B cell (primary cell): Measurements from ENCODE around the gene ABCC1. TPM values are rescaled to one million over a fixed set of nuclear protein-coding genes. Genes with fewer than 3 reads are reported as not detected.

ENCODE experiments used
- ATAC-seq: fragments of 200-7000 bp; cut with Tn5 transposase; one replicate; pipeline ENCODE4 v1.10.0; 2021; ENCODE audit warnings: low read depth, mild to moderate bottlenecking, moderate number of reproducible peaks, moderate library complexity
- CTCF ChIA-PET: fragments of 350-600 bp; sonication (Branson Sonifier 250); formaldehyde crosslinking; loops from one replicate; lab custom pipeline; 2021; ENCODE audit warnings: antibody characterized with exemption, inconsistent platforms; lab: Charles Lee
- POLR2A ChIA-PET: fragments of 350-600 bp; sonication (Branson Sonifier 250); formaldehyde crosslinking; loops from one replicate; lab custom pipeline; 2021; ENCODE audit warnings: antibody characterized with exemption; lab: Charles Lee
- DNase-seq: peaks from one replicate; pipeline ENCODE4 v3.0.0; 2013
- H2AFZ ChIP-seq: 2 replicates; pipeline ENCODE4 v1.6.1; 2012; ENCODE audit warnings: mild to moderate bottlenecking, low read depth, low read length; ENCODE audit not compliant: insufficient read depth, poor library complexity, severe bottlenecking
- H3K27ac ChIP-seq, 2 donors: 1 replicate in 1 of 2; 2 replicates in 1 of 2; pipeline ENCODE4 v1.5.1; 2012 to 2013; ENCODE audit warnings: low read length in 2 of 2, mild to moderate bottlenecking in 2 of 2, moderate library complexity in 1 of 2
- H3K27me3 ChIP-seq, 4 experiments: fragments of 200-600 bp in 1 of 4; sonication (generic) in 1 of 4; replicated peaks in 1 of 4; 1 replicate in 2 of 4; 2 replicates in 2 of 4; pipeline versions ENCODE4 v1.6.1 to v1.7.0; 2013 to 2016; ENCODE audit warnings: low read length in 3 of 4, mild to moderate bottlenecking in 2 of 4, mixed read lengths in 1 of 4, moderate library complexity in 1 of 4; ENCODE audit not compliant: insufficient read depth in 4 of 4, control insufficient read depth in 3 of 4; ENCODE audit errors: control extremely low read depth in 1 of 4
- H3K36me3 ChIP-seq, 2 experiments: replicated peaks in 1 of 2; 1 replicate in 1 of 2; 2 replicates in 1 of 2; pipeline versions ENCODE4 v1.6.1 to v1.7.1; 2013; ENCODE audit warnings: low read length in 1 of 2; ENCODE audit not compliant: insufficient read depth in 2 of 2, control insufficient read depth in 1 of 2; ENCODE audit errors: control extremely low read depth in 1 of 2, extremely low read depth in 1 of 2
- H3K4me1 ChIP-seq, 2 donors: fragments of 200-600 bp in 1 of 2; sonication (generic) in 1 of 2; 1 replicate in 1 of 2; 2 replicates in 1 of 2; pipeline versions ENCODE4 v1.5.1 to v1.6.1; 2013 to 2017; ENCODE audit warnings: low read length in 2 of 2; ENCODE audit not compliant: control insufficient read depth in 2 of 2, insufficient read depth in 2 of 2
- H3K4me2 ChIP-seq: replicated peaks from 2 replicates; pipeline ENCODE3; 2012; ENCODE audit warnings: mild to moderate bottlenecking, low read depth, low read length; ENCODE audit not compliant: poor library complexity, severe bottlenecking
- H3K4me3 ChIP-seq, 5 experiments: fragments of 200-600 bp in 1 of 5; sonication (generic) in 1 of 5; 1 replicate in 3 of 5; 2 replicates in 2 of 5; pipeline versions ENCODE4 v1.5.1 to v1.7.0; 2011 to 2016; ENCODE audit warnings: low read length in 4 of 5, mild to moderate bottlenecking in 4 of 5, low read depth in 2 of 5, control low read depth in 1 of 5, moderate library complexity in 1 of 5; ENCODE audit not compliant: insufficient read depth in 1 of 5; ENCODE audit errors: control extremely low read depth in 1 of 5, extremely low read depth in 1 of 5
- H3K79me2 ChIP-seq: fragments of 200-600 bp; sonication (generic); one replicate; pipeline ENCODE4 v1.6.0; 2016; ENCODE audit warnings: low read length; ENCODE audit not compliant: control insufficient read depth, insufficient read depth
- H3K9ac ChIP-seq: fragments of 200-600 bp; sonication (generic); 2 replicates; pipeline ENCODE4 v1.6.1; 2017; ENCODE audit warnings: mild to moderate bottlenecking, low read length, moderate library complexity
- H3K9me3 ChIP-seq, 3 donors: one replicate each; pipeline versions ENCODE4 v1.6.1 to v1.7.1; 2013; ENCODE audit warnings: low read length in 2 of 3; ENCODE audit not compliant: control insufficient read depth in 2 of 3, insufficient read depth in 1 of 3; ENCODE audit errors: control extremely low read depth in 1 of 3
- H4K20me1 ChIP-seq: 2 replicates; pipeline ENCODE4 v1.6.0; 2012; ENCODE audit warnings: mild to moderate bottlenecking, low read length; ENCODE audit not compliant: insufficient read depth, control insufficient read depth, poor library complexity, severe bottlenecking
- H3K27ac Mint-ChIP-seq: one replicate; pipeline ENCODE4 v1.8.0; 2021; ENCODE audit warnings: mixed read lengths
- H3K27me3 Mint-ChIP-seq: one replicate; pipeline ENCODE4 v1.8.0; 2021; ENCODE audit warnings: mixed read lengths
- H3K4me1 Mint-ChIP-seq: one replicate; pipeline ENCODE4 v1.8.0; 2021; ENCODE audit warnings: mixed read lengths
- H3K4me3 Mint-ChIP-seq: one replicate; pipeline ENCODE4 v1.8.0; 2021; ENCODE audit warnings: mixed read lengths
- H3K9me3 Mint-ChIP-seq: one replicate; pipeline ENCODE4 v1.8.0; 2022; ENCODE audit warnings: mixed read lengths; ENCODE audit not compliant: insufficient read depth
- CTCF ChIP-seq: fragments of 200-600 bp; IDR thresholded peaks from one replicate; pipeline ENCODE4 v1.8.0; 2022; ENCODE audit warnings: antibody characterized with exemption, mild to moderate bottlenecking
- EZH2 ChIP-seq: IDR thresholded peaks from 2 replicates; pipeline ENCODE4 v1.6.1; 2012; ENCODE audit warnings: borderline replicate concordance, low read depth, mild to moderate bottlenecking, moderate library complexity, low read length; ENCODE audit not compliant: insufficient read depth, poor library complexity, severe bottlenecking
- WGBS: methylation state at CpG from one replicate; pipeline ENCODE4 v1.1.5; 2013; ENCODE audit warnings: missing lambda C conversion rate; ENCODE audit not compliant: insufficient coverage; 5-methylcytosine and 5-hydroxymethylcytosine counted together
- intact Hi-C: fragments of 100-400 bp; cut with micrococcal nuclease; formaldehyde crosslinking; loops from one replicate; pipeline ENCODE4 v1.10.0; 2022
- polyA plus RNA-seq: library from polyadenylated mRNA; depleted of rRNA; stranded (reverse); fragments of >200 nt; gene quantifications from 2 replicates; pipeline ENCODE4 v1.2.3, GENCODE V29; 2012
- total RNA-seq, 2 donors: library from RNA; stranded (reverse); fragments of 120-200 nt in 1 of 2; gene quantifications; 1 replicate in 1 of 2; 2 replicates in 1 of 2; pipeline versions ENCODE4 v1.2.3 to v1.2.4, GENCODE V29; 2013 to 2022

ABCC1 gene
- total and polyA plus RNA-seq, 2 donors (not counting 1 experiment from before 2014, with no cell fraction given) = 21.8 to 73.0 TPM

- intact Hi-C loops = no loop called here
These were observed 14.0 kb downstream of the ABCC1 start for GRCh38 chr16:15963307-15963910.

More at GRCh38 chr16:15963307-15963910, 14.0 kb downstream of the ABCC1 start:
- Mint-ChIP-seq H3K9me3 (peaks cover 3% of the 10 kb centered on the region), H3K4me3 (no peak overlapping the region), H3K4me1 (peaks cover 44% of the 10 kb centered on the region), H3K27me3 (no peaks in the 10 kb centered on the region), H3K27ac (no peak overlapping the region)
- TF ChIP-seq CTCF (no peak), EZH2 (no peak)
- peaks cover 1 to 18% (median 14%) of the 10 kb centered on the region in 3 donors for H3K9me3 ChIP-seq
- ATAC-seq = no peak
- H2AFZ ChIP-seq = no peak overlapping the region
- CTCF ChIA-PET = no interaction called here
- no peak for DNase-seq
- POLR2A ChIA-PET = no interaction called here
- H3K4me3 ChIP-seq = no peak overlapping the region
- H3K9ac ChIP-seq = no peak overlapping the region
- no peaks in the 10 kb centered on the region for H3K27me3 ChIP-seq
- H3K36me3 ChIP-seq = no peaks in the 10 kb centered on the region
- H3K4me2 ChIP-seq = no peak overlapping the region
- no peak overlapping the region for H3K27ac ChIP-seq
- peaks cover 38% of the 10 kb centered on the region for H4K20me1 ChIP-seq
- 94% methylated on average over 3 of the region's 5 CpGs for WGBS
- peaks cover 82% of the 10 kb centered on the region for H3K79me2 ChIP-seq
- H3K4me1 ChIP-seq = peaks cover 20 to 25% of the 10 kb centered on the region in 2 donors
